H9 (cell line): ENCODE measurements around the gene LRP5. TPM values are rescaled to one million over a fixed set of nuclear protein-coding genes. Genes with fewer than 3 reads are reported as not detected.

ENCODE experiments used
- DNase-seq: peaks from one replicate; pipeline ENCODE4 v3.0.0-alpha.2; 2017
- H2AFZ ChIP-seq: one replicate; pipeline ENCODE4 v1.6.1; 2013; ENCODE audit warnings: mild to moderate bottlenecking, low read length, control low read depth, moderate library complexity
- H2AK5ac ChIP-seq: 2 replicates; pipeline ENCODE4 v1.6.1; 2013; ENCODE audit warnings: low read length, control low read depth, mixed read lengths; ENCODE audit not compliant: insufficient read length
- H2BK120ac ChIP-seq: one replicate; pipeline ENCODE4 v1.6.1; 2013; ENCODE audit warnings: low read depth, mild to moderate bottlenecking, low read length, control low read depth, inconsistent platforms; ENCODE audit not compliant: poor library complexity, severe bottlenecking
- H2BK12ac ChIP-seq: 2 replicates; pipeline ENCODE4 v1.6.1; 2013; ENCODE audit warnings: low read length, control low read depth, mixed read lengths, low read depth; ENCODE audit not compliant: insufficient read length
- H2BK15ac ChIP-seq: 2 replicates; pipeline ENCODE4 v1.6.1; 2013; ENCODE audit warnings: low read depth, low read length, control low read depth
- H2BK20ac ChIP-seq: one replicate; pipeline ENCODE4 v1.6.1; 2013; ENCODE audit warnings: low read depth, mild to moderate bottlenecking, low read length, control low read depth, inconsistent platforms; ENCODE audit not compliant: poor library complexity, severe bottlenecking
- H2BK5ac ChIP-seq: 2 replicates; pipeline ENCODE4 v1.6.1; 2013; ENCODE audit warnings: low read length, control low read depth, mixed read lengths; ENCODE audit not compliant: insufficient read length
- H3K14ac ChIP-seq: 2 replicates; pipeline ENCODE4 v1.6.1; 2013; ENCODE audit warnings: low read length, control low read depth; ENCODE audit not compliant: insufficient read depth
- H3K18ac ChIP-seq: 2 replicates; pipeline ENCODE4 v1.6.1; 2013; ENCODE audit warnings: low read depth, mild to moderate bottlenecking, mixed read lengths, low read length, control low read depth; ENCODE audit not compliant: insufficient read length
- H3K23ac ChIP-seq: 2 replicates; pipeline ENCODE4 v1.6.1; 2013; ENCODE audit warnings: low read length, control low read depth, mixed read lengths, low read depth; ENCODE audit not compliant: insufficient read length
- H3K23me2 ChIP-seq: 2 replicates; pipeline ENCODE4 v1.6.1; 2013; ENCODE audit warnings: low read depth, mild to moderate bottlenecking, mixed read lengths, low read length, control low read depth; ENCODE audit not compliant: insufficient read length, poor library complexity, severe bottlenecking
- H3K27ac ChIP-seq: 2 replicates; pipeline ENCODE4 v1.5.1; 2013; ENCODE audit warnings: low read length, control low read depth, mixed read lengths, low read depth; ENCODE audit not compliant: insufficient read length
- H3K27me3 ChIP-seq: 2 replicates; pipeline ENCODE4 v1.6.1; 2013; ENCODE audit warnings: low read length, control low read depth, inconsistent platforms; ENCODE audit not compliant: insufficient read depth
- H3K4ac ChIP-seq: 2 replicates; pipeline ENCODE4 v1.6.1; 2013; ENCODE audit warnings: low read depth, mild to moderate bottlenecking, control low read depth, inconsistent platforms, low read length, moderate library complexity
- H3K4me1 ChIP-seq: 2 replicates; pipeline ENCODE4 v1.6.1; 2013; ENCODE audit warnings: low read length, control low read depth, inconsistent platforms; ENCODE audit not compliant: insufficient read depth
- H3K4me2 ChIP-seq: 2 replicates; pipeline ENCODE4 v1.6.1; 2013; ENCODE audit warnings: low read length, control low read depth, mixed read lengths; ENCODE audit not compliant: insufficient read length, insufficient read depth
- H3K56ac ChIP-seq: 2 replicates; pipeline ENCODE4 v1.6.1; 2013; ENCODE audit warnings: low read depth, mild to moderate bottlenecking, mixed read lengths, low read length, control low read depth; ENCODE audit not compliant: insufficient read length
- H3K79me1 ChIP-seq: 2 replicates; pipeline ENCODE4 v1.6.1; 2013; ENCODE audit warnings: low read depth, mild to moderate bottlenecking, moderate library complexity, low read length, control low read depth, inconsistent platforms; ENCODE audit not compliant: insufficient read depth, poor library complexity, severe bottlenecking
- H3K79me2 ChIP-seq: 2 replicates; pipeline ENCODE4 v1.6.1; 2013; ENCODE audit warnings: low read length, control low read depth, inconsistent platforms; ENCODE audit not compliant: insufficient read depth
- H3K9ac ChIP-seq: 2 replicates; pipeline ENCODE4 v1.6.1; 2013; ENCODE audit warnings: low read length, control low read depth, mixed read lengths; ENCODE audit not compliant: insufficient read length; ENCODE audit errors: extremely low read depth
- H3K9me3 ChIP-seq: one replicate; pipeline ENCODE4 v1.6.1; 2013; ENCODE audit warnings: low read depth, low read length, inconsistent platforms; ENCODE audit not compliant: control insufficient read depth
- H3T11ph ChIP-seq: one replicate; pipeline ENCODE4 v1.6.1; 2013; ENCODE audit warnings: mild to moderate bottlenecking, low read length, control low read depth, inconsistent platforms
- H4K20me1 ChIP-seq: one replicate; pipeline ENCODE4 v1.6.1; 2013; ENCODE audit not compliant: control insufficient read depth, insufficient read length, insufficient read depth
- H4K5ac ChIP-seq: 2 replicates; pipeline ENCODE4 v1.6.1; 2013; ENCODE audit warnings: low read depth, mild to moderate bottlenecking, mixed read lengths, low read length, control low read depth; ENCODE audit not compliant: insufficient read length
- H4K8ac ChIP-seq: replicated peaks from 2 replicates; pipeline ENCODE4 v1.6.1; 2013; ENCODE audit warnings: low read length, control low read depth, mixed read lengths, low read depth; ENCODE audit not compliant: insufficient read length
- H4K91ac ChIP-seq: 2 replicates; pipeline ENCODE4 v1.6.1; 2013; ENCODE audit warnings: low read depth, mild to moderate bottlenecking, moderate library complexity, mixed read lengths, low read length, control low read depth; ENCODE audit not compliant: insufficient read length
- H3K27ac Mint-ChIP-seq, 3 experiments: 2 replicates in 2 of 3; 3 replicates in 1 of 3; pipeline ENCODE4 v1.8.0; 2020 to 2021; ENCODE audit warnings: mixed read lengths in 3 of 3, mild to moderate bottlenecking in 1 of 3, moderate library complexity in 1 of 3
- H3K27me3 Mint-ChIP-seq: 2 replicates; pipeline ENCODE4 v1.8.0; 2021; ENCODE audit warnings: low read depth, mild to moderate bottlenecking, moderate library complexity, mixed read lengths
- H3K36me3 Mint-ChIP-seq, 3 experiments: 2 replicates in 2 of 3; 3 replicates in 1 of 3; pipeline ENCODE4 v1.8.0; 2020 to 2021; ENCODE audit warnings: low read depth in 3 of 3, mixed read lengths in 3 of 3; ENCODE audit not compliant: insufficient read depth in 1 of 3
- H3K4me1 Mint-ChIP-seq, 2 experiments: 2 replicates each; pipeline ENCODE4 v1.8.0; 2020; ENCODE audit warnings: mixed read lengths in 2 of 2
- H3K4me3 Mint-ChIP-seq, 2 experiments: 2 replicates in 1 of 2; 3 replicates in 1 of 2; pipeline ENCODE4 v1.8.0; 2020 to 2021; ENCODE audit warnings: mild to moderate bottlenecking in 2 of 2, mixed read lengths in 2 of 2, moderate library complexity in 1 of 2
- H3K9me3 Mint-ChIP-seq, 2 experiments: 2 replicates in 1 of 2; 3 replicates in 1 of 2; pipeline ENCODE4 v1.8.0; 2020; ENCODE audit warnings: mild to moderate bottlenecking in 2 of 2, mixed read lengths in 2 of 2, moderate library complexity in 1 of 2
- WGBS: extraction: QIAGEN DNeasy Blood & Tissue Kit; methylation state at CpG from one replicate; pipeline ENCODE4 v1.1.7; 2013; ENCODE audit warnings: missing lambda C conversion rate, low lambda C conversion rate, mixed read lengths; ENCODE audit not compliant: insufficient read length; ENCODE audit errors: extremely low coverage; 5-methylcytosine and 5-hydroxymethylcytosine counted together
- total RNA-seq: library from RNA; stranded (reverse); gene quantifications from 2 replicates; pipeline ENCODE4 v1.2.1, GENCODE V29; 2021
- TF ChIP-seq, protein P1 (sequence below): fragments of 200-600 bp; sonication (generic); conservative IDR thresholded peaks from 3 replicates; pipeline ENCODE4 v1.8.0; 2021; ENCODE audit warnings: antibody characterized with exemption, mild to moderate bottlenecking

Gene LRP5
- total RNA-seq, 1 experiment from 2014 or later: 38.4 TPM

DNA sequence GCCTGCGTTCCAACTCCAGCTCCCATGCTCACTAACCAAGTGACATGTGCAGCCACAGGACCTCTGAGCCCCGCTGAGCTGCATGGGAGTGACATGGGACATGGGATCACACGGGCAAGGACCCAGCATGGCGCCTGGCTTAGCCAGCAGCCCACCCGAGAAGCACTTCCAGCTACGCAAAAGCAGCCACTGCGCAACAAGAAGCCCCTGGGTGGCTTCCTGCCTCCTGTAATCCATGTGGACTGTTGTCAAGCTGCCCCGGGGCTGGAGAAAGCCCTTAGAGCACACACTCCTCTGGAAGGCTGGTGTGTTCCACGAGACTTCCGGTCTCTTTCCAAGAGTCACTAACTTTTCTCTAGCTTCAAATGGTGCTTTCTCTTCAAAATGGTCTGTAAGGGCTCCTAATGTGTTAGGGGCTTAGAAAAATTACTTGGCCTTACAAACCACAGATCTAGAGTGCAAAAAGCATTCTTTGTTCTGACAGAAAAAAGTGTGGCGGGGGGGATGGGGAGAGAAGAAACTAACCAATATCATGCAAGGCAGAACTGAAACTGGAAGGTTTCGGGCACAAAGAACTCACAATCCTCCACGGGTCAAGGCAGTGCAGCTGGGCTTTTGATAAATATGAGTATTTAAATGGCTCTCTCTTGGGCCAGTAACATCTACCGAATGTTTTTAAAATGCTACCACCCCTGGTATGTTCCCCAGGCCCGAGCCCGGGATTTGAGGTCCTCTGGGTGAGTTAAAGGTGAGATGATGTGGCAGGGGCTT lies 46.1 kb upstream of the LRP5 start:
- no peaks in the 10 kb centered on the region; a peak in 1 of 5 replicates for H3K9me3 Mint-ChIP-seq
- peaks cover 43 to 64% (median 64%) of the 10 kb centered on the region in 3 experiments for H3K36me3 Mint-ChIP-seq
- Histone ChIP-seq H2BK15ac (no peak overlapping the region), H3K14ac (no peak overlapping the region), H4K20me1 (no peaks in the 10 kb centered on the region), H4K91ac (no peak overlapping the region), H3K4me1 (no peaks in the 10 kb centered on the region; the same call in 1 of the 2 replicates), H2BK5ac (no peak overlapping the region), H3K27ac (no peak overlapping the region), H3K23me2 (no peaks in the 10 kb centered on the region), H4K8ac (no peak overlapping the region), H2AFZ (no peak overlapping the region), H4K5ac (no peak overlapping the region), H3K27me3 (no peaks in the 10 kb centered on the region), H2AK5ac (no peak overlapping the region), H3K4ac (no peak overlapping the region), H3T11ph (no peak overlapping the region), H3K79me2 (peaks cover 2% of the 10 kb centered on the region; the same call in 1 of the 2 replicates), H3K18ac (no peak overlapping the region), H2BK120ac (no peak overlapping the region), H2BK20ac (no peak overlapping the region), H3K4me2 (no peak overlapping the region), H3K79me1 (peaks cover 4% of the 10 kb centered on the region), H3K23ac (no peak overlapping the region), H2BK12ac (no peak overlapping the region), H3K9ac (no peak overlapping the region), H3K9me3 (no peaks in the 10 kb centered on the region), H3K56ac (no peak overlapping the region)
- no peaks in the 10 kb centered on the region for H3K27me3 Mint-ChIP-seq
- no peak overlapping the region for H3K27ac Mint-ChIP-seq
- H3K4me1 Mint-ChIP-seq: peaks cover 11 to 12% of the 10 kb centered on the region in 2 experiments
- DNase-seq: peak; percentile 19
- no CpG with 5 or more reads among the region's 16 CpGs for WGBS
- H3K4me3 Mint-ChIP-seq: no peak overlapping the region
- TF ChIP-seq, protein P1, sequence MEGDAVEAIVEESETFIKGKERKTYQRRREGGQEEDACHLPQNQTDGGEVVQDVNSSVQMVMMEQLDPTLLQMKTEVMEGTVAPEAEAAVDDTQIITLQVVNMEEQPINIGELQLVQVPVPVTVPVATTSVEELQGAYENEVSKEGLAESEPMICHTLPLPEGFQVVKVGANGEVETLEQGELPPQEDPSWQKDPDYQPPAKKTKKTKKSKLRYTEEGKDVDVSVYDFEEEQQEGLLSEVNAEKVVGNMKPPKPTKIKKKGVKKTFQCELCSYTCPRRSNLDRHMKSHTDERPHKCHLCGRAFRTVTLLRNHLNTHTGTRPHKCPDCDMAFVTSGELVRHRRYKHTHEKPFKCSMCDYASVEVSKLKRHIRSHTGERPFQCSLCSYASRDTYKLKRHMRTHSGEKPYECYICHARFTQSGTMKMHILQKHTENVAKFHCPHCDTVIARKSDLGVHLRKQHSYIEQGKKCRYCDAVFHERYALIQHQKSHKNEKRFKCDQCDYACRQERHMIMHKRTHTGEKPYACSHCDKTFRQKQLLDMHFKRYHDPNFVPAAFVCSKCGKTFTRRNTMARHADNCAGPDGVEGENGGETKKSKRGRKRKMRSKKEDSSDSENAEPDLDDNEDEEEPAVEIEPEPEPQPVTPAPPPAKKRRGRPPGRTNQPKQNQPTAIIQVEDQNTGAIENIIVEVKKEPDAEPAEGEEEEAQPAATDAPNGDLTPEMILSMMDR: no peak
